NCI-H187 treated with DMSO at 0.1 percent for 48 hours (cell line): ENCODE results near the gene PXK.
"Not testable (repeated sequence)": the region's sequence is repeated elsewhere in the genome, so short reads cannot be mapped to it uniquely, and the experiment has no call there.

Source experiments
- DNase-seq: peaks from one replicate; lab custom pipeline; 2025; lab: John Stamatoyannopoulos, UW

PXK gene

DNA sequence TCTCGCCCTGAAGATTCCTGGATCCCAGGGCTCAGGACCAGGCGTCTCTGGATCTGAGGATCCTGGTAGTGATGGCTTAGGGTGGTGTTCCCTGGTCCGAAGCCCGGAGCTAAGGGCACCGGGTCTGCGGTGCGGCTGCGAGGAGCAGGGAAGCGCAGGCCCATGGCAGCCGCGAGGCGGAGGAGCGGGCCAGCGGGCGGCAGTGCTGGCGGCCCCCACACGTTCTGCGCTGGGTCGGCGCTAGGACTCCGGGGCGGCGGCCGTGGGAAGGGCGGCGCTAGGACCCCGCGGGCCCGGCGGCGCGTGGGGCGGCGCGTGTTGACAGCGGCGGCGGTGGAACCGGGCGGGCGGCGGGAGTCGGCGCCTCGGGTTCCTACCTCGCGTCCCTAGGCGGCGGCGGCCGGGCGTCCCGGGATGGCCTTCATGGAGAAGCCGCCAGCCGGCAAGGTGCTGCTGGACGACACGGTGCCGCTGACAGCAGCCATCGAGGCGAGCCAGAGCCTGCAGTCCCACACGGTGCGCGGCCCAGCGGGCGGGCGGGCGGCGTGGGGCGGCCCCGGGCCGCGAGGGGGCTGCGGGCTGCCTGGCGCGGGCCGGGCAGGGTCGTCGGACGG, at the start of gene PXK:
PXK (plus strand) TSS at position 318 of the 614 bp plus-strand sequence; CDS start at position 415, 97 bp downstream.
- DNase-seq, result no peak

DNA sequence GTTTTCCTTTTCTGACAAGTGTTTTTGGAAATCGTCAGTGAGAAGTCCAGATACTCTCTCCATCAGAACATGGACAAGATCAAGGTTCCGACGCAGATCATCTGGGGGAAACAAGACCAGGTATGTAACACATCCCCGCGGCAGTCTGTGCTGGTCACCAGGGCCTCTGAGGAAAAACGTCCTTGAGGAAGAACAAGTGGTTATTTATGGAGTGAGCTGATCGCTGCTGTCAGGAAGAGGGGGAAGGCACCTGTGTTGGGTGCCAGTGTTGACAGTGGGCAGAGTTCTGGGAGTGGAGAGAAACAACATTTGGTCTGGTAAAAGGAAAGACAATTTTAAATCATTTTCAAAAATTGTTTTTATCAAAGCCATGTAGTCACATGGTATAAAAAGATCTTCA, 47.4 kb upstream of the PXK start:
- no peak for DNase-seq

DNA sequence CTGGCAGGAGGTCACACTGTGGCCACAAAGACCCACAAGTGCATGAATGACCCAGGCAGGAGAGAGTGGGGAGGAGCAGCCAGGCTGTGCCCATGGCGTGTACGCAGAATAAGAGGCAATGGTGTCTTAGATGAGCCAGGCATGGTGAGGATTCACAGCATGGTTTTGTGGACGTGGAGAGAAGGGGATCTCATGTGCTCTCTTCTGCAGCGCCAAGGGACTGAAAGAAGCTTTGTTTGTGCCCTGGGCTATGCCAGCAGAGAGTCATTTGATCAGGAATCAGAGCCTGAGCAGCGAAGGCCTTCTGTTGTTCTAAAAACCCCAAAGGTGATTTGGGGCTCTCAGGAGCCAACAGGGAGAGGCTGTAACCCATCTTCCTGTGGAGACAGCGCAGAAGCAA, 45.3 kb upstream of the PXK start:
- DNase-seq, result no peak

DNA sequence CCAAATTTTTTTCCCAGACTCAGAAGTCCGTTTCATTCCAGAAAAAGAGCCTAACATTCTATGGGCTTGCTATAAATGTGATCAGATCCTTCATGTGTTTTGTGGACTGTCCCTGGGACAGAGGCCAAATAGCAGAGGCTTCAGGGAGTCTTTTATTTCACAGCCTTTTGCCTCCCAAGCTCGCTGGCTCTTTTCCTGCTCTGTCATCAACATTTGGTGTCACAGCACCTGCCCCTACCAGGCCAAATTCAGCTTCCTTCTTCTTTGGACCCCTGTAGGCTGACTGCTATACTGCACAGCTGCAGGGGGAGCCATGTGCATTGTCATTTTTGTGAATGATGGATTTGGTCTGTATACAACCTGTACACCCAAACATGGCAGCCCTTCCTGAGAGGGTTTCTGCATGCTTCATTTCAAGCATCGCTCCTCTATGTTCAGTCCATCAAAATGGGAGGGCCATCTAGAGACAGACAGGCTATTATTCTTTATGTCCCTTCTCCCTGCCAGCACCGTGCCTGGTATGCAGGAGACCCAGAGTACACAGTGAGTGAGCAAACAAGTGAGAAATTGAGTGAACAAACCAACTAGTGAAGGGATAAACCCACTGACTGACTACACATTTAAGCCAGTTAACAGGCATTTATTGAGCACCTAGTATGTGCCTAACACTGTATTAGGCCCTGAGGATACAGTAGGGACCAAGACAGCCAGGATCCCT, 44.5 kb upstream of the PXK start:
- DNase-seq, result no peak

DNA sequence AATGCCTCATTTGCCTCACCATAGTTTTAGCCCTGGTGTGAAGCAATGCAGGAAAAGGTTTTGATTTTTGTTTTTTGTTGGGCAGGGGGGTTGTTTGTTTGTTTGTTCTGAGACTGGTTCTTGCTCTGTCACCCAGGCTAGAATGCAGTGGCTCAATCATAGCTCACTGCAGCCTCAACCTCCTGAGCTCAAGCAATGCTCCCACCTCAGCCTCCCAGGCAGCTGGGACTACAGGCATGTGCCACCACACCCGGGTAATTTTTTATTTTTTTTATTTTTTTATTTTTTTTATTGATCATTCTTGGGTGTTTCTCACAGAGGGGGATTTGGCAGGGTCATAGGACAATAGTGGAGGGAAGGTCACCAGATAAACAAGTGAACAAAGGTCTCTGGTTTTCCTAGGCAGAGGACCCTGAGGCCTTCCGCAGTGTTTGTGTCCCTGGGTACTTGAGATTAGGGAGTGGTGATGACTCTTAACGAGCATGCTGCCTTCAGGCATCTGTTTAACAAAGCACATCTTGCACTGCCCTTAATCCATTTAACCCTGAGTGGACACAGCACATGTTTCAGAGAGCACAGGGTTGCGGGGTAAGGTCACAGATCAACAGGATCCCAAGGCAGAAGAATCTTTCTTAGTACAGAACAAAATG, 43.6 kb upstream of the PXK start:
- not testable (repeated sequence) for DNase-seq

DNA sequence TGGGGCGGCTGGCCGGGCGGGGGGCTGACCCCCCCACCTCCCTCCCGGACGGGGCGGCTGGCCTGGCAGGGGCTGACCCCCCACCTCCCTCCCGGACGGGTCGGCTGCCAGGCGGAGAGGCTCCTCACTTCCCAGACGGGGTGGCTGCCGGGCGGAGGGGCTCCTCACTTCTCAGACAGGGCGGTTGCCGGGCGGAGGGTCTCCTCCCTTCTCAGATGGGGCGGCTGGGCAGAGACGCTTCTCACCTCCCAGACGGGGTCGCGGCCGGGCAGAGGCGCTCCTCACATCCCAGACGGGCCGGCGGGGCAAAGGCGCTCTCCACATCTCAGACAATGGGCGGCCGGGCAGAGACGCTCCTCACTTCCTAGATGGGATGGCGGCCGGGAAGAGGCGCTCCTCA, 42.2 kb upstream of the PXK start:
- DNase-seq, result not testable (repeated sequence)

DNA sequence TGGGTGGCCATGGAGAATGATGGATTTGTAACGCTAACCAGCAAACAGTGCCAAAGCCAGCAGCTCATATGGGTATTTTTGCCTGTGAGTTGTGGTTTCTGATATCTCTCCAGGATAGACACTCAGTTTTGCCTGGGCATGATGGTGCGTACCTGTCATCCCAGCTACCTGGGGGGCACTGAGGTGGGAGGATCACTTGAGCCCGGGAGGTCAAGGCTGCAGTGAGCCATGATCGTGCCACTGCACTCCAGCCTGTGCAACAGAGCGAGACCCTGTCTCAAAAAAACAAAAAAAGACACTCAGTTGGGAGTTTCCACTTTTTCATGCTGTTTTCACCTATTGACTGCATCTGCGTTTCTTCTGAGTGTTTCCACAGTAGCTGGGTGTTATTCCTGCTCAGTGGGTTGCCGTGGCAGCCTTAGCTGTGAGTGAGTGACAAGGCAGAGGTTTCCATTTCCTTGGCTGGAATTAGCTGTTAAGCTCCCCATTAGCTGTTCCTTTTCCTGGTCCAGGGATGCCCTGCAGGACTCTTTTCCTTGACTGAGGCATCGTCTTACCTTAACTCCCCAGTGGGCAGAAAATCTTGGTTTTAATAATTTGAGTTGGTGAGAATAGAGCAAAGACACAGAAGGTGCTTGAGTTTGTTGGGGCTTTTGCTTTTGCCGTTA, 40.9 kb upstream of the PXK start:
- DNase-seq, result no peak

DNA sequence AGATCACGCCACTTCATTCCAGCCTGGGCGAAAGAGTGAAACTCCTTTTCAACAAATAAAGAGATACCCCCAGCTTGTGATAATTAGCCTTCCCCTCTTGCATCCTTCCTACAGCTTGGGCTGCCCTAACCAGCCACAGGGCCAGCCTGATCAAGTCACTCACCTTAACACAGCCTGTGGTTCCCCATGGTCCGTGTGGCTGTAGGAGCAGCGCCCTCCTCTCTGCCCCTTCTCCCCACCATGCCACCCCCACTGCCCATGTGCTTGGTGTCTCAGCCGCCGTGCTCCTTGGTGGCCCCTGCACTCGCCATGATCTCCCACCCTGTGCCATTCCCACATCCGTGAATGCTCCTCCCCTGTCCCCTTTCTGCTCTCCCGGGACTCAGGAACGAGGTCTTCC, 39.8 kb upstream of the PXK start:
- no peak for DNase-seq

DNA sequence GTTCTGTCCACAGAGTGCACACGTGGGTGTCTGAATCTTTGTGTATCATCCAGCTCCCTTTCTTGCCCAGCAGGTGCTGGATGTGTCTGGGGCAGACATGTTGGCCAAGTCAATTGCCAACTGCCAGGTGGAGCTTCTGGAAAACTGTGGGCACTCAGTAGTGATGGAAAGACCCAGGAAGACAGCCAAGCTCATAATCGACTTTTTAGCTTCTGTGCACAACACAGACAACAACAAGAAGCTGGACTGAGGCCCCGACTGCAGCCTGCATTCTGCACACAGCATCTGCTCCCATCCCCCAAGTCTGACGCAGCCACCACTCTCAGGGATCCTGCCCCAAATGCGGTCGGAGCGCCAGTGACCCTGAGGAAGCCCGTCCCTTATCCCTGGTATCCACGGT, 39.2 kb upstream of the PXK start:
- DNase-seq, result no peak

DNA sequence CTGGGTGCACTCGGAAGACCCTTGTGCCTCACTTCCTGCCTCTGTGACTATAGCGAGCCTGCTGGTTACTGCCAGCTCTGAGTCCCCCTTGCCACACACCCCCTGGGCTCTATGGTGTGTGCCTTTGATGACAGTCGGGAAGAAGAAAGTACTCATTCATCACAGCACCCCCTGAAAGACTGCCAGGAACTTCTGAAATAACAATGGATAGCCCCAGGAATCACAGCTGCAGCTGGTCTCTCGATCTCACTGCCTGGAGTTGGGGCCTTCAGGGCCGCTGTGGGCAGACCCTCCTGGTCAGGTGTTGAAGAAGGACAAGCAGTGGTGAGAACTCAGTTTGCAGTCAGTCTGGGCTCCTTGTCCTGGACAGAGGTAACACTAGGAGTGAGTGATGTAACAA, 36.4 kb upstream of the PXK start:
- no peak for DNase-seq

DNA sequence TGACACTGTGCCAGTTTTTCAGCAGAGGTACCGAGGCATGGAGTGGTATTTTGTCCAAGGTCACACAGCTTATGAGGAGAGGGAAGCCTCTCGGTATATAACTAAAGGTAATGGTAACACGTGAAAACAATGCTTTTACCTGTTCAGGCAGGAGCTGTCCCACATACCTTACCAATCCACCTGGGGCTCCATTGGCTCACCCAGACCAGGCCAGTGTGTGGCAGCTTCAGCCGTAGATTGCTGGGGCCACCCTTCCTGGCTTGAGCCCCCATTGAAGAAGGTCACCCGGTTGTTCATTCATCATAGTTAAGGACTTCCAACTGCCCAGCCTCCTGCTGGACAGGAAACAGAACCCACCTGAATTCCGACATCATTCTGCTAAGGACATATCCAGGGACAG, 35.8 kb upstream of the PXK start:
- DNase-seq, result no peak

DNA sequence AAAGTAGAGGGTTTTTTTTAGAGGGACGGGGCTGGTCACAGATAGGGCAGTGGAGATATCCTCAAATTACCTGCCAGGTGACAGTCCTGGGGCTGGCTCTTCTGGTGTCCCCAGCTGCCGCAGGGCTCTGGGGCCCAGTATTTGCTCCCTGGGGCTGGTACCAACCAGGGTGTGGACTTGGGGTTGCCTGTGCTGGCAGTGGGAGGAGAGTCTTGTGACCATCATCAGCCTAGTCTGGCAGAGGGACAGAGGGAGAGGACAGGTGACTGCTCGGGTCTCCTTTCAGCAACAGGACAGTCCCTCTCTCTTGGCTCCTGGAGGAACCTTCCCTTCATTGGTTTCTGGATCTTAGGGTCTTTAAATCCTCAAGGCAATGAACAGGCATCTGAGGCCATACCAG, 34.5 kb upstream of the PXK start:
- no peak for DNase-seq

DNA sequence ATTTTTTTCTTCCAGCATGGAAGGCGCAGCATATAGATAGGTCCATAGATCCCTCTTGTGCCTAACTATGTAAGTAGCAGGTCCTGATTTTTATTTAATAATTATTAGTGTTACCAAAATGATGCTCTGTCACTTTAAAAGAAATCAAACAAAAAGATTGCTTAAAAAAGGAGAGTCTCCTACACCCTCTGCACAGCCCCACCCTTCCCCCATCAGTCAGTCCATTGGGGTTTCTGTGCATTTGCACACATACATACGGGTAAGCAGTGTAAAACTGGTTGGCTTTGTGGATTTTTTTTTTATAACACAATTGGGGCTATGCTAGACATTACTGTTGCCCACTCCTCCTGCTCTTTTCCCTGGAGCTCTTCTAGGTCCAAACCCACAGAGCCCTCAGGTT, 33.6 kb upstream of the PXK start:
- no peak for DNase-seq

DNA sequence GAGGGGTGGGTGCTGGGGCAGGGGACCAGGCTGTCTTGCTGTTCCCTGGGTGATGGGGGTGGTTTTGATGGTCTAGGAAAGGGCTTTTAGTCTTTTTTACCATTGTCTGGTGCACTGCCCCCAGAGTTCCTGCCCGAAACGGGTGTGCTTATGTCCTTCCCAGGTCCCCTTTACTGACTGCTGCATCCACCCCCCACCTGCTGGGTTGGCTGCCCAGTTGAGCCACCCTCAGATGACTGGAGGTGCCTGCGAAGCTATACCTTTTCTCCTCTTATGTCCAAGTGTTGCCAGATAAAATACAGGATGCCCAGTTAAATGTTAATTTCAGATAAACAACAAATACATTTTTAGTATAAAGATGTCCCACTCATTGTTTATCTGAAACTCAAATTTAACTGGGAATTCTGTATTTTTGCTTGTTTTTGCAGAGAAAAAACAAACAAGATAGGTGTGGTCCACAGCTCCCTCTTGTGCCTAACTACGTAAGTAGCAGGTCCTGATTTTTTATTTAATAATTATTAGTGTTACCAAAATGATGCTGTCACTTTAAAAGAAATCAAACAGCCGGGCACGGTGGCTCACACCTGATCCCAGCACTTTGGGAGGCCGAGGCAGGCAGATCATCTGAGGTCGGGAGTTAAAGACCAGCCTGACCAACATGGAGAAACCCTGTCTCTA, 32.7 kb upstream of the PXK start:
- no peak for DNase-seq

DNA sequence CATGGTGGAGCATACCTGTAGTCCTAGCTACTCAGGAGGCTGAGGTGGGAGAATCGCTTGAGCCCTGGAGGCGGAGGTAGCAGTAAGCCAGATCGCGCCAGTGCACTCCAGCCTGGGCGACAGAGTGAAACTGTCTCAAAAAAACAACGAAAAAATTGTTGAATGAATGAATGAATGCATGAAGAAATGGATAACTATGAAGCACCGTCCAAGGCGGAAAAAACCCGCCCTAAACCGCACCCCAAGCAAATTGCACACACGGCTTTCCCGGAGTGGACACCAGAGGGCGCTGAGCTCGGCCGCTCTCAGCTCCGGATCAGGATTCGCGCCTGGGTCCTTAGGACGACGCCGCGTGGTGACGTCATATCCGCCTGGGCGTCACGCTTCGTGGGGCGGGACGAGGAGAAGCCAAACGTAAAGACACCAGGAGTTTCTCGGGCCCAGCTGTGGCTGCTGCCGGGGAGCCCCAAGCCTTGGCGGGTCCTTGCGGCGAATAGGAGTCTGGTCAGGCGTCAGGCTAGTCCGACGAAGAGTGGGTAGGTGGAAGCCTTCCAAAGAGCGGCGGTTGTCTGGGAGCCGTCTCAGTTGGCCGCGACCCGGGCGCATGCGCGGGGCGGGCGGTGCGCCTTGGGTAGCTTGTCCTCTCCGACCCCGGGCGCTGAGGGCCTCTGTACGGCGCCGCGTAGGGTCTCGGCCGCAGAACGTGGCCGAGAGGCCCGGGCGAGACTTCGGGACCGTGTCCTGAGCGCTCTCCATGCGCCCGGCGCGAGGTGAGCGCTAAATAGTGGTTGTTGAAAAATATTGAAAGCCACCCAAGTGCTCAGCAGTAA, 26.6 kb upstream of the PXK start, which contains the start of the genes HTD2 and RPP14:
HTD2 (plus strand) TSS at position 639 of the 830 bp plus-strand sequence. CDS start 11,094 bp downstream, outside the sequence.
RPP14 (plus strand) TSS at position 364 of the 830 bp plus-strand sequence. CDS start 4,085 bp downstream, outside the sequence.
- peak; percentile 17 for DNase-seq

DNA sequence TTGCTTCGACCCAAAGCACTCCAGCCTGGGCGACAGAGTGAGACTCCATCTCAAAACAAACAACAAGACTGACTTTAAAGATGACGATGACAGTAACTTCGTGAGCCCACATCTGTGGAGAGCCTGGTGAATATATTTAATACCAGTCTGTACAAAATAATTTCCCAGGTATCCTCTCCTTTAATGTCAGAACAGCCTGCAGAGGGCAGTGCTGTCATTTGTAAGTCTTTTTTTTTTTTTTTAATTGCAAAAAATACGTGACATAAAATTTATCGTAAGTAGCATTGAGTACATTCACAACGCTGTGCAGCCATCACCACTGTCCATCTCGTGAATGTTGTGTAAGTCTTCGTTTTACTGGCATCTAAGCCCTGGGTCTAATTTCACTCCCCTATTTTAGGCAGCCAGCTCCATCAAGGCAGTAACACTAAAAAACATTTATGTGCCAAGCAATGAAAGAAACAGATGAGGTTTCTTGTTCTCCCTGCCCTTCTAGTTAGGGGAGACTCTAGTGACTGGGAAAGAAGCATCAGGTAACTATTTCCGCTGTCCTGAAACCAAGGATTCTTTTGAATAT, 25.0 kb upstream of the PXK start:
- no peak for DNase-seq

DNA sequence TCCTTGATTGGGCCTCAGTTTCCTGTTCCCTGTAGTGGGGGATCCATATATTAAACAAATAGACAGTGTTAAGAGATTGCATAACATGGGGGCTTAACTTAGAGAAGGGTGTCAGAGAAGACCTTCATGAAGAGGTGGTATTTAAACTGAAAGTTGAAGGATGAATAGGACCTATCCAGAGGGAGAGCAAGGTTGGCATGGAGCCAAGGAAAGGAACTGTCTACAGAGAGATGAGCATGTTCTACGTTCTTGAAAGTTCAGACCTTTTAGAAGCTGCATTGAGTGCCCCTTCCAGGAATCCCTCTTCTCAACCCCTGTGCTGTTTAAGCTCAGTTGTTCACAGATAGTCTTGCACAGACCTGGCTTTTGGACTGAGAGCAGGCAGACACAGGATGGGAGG, 24.0 kb upstream of the PXK start:
- DNase-seq, result no peak

DNA sequence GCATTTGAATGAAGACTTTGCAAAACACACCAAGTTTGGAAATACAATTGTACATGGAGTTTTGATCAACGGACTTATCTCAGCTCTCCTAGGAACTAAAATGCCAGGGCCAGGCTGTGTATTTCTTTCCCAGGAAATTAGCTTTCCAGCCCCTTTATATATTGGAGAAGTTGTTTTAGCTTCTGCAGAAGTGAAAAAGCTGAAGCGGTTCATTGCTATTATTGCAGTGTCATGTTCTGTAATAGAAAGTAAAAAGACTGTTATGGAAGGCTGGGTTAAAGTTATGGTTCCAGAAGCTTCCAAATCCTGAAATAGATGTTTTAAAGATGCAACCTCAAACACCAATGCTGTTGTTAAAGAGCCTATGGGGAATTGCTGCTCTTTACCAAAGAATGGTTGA, 14.9 kb upstream of the PXK start:
- DNase-seq, result no peak

DNA sequence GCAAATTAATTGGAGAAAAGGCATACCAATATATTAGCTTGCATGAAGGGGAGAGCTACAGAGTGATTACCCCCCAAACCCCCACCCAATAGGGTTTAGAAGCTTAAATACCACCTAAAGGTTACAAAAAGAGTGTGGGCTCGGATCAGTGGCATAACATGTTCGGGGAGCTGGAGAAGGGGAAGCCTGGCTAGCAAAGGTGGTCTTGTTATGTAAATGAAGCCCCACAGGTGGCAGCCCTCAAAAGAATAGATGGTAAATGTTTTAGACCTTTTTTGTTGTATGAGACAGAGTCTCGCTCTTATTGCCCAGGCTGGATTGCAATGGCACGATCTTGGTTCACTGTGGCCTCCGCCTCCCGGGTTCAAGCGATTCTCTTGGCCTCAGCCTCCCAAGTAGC, 10.9 kb upstream of the PXK start:
- no peak for DNase-seq

DNA sequence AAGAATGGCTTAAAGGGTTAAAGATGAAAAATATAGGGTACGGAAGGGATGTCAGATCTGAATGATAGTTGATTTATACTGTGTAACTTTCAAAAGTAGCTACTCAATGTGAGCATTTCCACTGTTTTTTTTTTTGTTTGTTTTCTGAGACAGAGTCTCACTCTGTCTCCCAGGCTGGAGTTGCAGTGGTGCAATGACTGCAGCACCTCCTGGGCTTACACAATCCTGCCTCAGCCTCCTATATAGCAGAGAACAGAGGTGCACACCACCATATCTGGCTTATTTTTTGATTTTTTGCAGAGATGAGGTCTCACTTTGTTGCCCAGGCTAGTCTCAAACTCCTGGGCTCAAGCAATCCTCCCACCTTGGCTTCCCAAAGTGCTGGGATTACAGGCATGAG, 9.9 kb upstream of the PXK start:
- no peak for DNase-seq
